NCI-H526 treated with DMSO at 0.1 percent for 48 hours (cell line): ENCODE results near the gene LECT2.

Experiments
- DNase-seq: peaks from one replicate; lab custom pipeline; 2025; lab: John Stamatoyannopoulos, UW

LECT2 gene

DNA sequence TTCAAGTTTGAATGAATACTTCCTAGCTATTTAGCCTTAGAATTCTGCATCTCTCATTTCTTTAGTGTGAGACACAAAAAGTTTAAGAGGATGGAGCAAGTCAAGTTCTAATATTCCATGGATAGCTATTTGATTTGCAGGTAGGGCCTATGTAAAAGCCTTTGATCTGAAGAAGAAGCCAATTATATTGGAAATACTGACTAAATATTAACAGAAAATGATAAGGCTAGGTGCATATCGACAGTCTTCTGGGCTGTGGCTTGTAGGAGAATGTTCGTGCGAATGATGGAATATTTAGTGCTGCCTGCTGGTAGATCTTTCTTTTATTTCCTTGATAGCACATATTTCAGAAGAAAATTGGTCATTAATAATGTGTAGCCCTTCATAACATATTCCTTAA is at the start of gene LECT2:
TSS of gene LECT2 (minus strand) at position 85 of the 400 bp plus-strand sequence. CDS start 150 bp downstream, outside the sequence.
- DNase-seq = no peak

GRCh38 chr5:136004436-136004835 is 49.7 kb upstream of the LECT2 start:
- no peak for DNase-seq

DNA sequence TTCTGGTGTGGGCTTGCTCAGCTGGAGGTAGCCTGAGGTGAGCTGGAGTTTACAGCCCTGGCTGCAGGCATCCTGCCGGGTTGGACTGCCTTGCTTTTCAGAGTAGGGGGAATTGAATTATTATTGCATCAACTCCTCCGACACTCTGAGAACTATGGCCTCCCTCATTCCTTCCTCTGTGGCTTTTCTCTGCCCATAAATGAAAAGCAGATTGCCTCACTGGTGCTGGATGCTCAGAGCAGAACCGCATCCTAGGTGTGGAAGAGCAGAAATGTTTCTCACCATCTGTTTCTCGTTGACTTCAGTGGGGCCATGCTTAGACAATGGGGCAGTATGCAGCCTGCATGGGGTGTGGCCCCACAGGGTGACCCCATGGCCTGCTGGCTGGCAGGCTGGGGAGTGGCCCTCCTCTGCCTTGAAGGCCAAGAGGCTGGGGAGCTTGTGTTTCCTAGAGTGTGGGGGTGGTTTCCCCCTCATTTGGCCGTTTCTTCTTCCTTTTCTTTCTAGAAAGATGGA is 46.7 kb upstream of the LECT2 start:
- no peak for DNase-seq

- no peak for DNase-seq
Measured at GRCh38 chr5:136000932-136001331, 46.1 kb upstream of the LECT2 start.

GRCh38 chr5:136000147-136000546 is 45.4 kb upstream of the LECT2 start:
- no peak for DNase-seq

DNA sequence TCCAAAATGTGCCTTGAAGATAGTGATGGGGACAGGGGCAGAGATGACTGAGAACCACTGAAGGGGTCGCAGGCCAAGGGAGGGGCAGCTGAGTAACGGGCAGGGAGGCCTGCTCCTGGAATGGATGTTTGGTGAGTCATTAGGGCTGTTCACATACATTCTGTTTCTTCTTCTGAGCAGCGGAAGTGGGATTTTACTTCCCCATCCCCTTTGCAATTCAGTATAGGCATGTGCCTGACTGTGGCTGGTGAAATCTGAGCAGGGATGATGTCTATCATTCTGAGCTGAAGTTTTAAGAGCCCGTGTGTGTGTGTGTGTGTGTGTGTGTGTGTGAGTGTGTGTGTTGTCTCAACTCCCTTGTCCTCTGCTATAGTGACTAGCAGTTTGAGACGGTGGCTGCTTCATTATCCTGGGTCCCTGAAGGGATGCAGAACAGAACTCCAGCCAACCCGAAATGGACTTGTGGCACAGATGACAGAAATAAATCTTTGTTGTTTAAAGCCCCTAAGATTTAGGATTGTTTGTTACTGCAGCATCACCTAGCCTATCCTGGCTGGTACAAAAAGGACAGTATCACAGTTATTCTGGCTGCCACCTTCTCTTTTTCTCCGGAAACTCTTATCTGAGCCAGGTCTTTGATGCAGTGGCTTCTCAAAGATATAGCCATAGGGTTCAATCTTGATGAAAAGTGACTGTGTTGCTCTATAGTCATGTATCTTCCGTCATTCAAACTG is 44.8 kb upstream of the LECT2 start:
- no peak for DNase-seq

DNA sequence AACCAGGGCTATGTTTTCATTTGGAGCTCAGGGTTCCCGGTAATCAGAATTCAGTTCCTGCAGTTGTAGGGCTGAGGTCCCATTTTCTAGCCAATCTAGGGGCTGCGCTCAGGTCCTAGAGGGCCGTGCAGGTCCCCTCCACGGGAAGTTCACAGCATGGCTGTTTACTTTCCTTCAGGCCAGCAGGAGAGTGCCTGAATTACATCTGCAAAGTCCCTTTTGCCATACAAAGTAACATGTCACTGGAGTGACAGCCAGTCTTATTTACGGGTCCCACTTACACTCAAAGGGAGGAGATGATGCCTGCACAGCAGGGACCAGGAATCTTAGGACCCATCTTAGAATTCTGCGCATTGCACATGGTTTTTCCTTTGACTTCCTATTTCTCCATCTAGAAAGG is 44.1 kb upstream of the LECT2 start:
- DNase-seq = no peak

DNA sequence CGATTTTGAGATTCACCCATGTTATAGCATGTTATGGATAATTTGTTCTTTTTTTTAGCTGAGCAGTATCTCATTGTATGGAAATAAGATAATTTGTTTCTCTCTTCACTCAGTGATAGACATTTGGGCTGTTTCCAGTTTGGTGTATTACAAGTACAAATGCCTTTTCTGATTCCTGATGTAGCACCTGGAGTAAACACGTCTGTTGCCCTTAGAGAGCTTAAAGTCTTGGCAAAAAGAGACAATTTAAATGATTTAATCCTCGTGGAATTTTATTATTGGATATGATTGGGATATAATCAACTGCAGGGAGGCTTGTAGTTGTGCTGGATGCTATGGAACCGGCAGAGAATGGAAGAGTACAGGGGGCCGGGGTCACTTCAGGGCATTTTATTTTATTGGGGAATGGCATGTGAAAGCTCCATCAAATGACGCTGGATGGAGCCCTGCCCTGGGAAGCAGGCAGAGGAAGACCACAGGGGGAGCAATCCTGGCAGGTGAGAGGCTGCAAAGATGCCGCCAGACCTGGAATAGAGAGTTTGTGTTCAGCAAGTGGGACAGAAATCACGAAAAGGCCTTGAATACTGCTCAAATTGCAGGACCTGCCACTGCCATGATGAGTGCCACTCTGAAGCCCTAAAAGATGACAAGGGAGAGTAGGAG is 43.0 kb upstream of the LECT2 start:
- DNase-seq = no peak

GRCh38 chr5:135996611-135997010 is 41.8 kb upstream of the LECT2 start:
- DNase-seq = no peak

- no peak for DNase-seq
Measured at GRCh38 chr5:135995976-135996375, 41.2 kb upstream of the LECT2 start.

GRCh38 chr5:135993880-135994636 is 39.3 kb upstream of the LECT2 start:
- no peak for DNase-seq

- no peak for DNase-seq
Measured at GRCh38 chr5:135993335-135993879, 38.6 kb upstream of the LECT2 start.

DNA sequence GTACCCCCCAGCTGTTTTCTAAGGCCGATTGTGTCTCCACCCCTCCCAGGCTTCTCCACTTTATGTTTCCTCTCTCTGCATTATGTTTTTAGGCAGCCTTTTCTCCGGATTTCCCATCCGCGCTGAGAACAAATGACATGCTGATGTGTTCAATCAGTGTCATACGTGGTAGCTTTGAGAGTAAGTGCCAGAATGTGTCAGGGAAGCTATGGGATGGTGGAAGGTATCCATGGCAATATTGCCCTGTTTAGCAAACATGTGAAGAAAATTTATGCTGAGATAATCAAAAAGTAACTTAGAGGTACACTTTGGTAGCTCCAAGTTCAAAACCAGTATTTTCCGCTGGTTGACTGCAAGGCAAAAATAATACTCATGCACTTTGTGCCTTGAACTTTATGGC is 36.6 kb upstream of the LECT2 start:
- DNase-seq = no peak

DNA sequence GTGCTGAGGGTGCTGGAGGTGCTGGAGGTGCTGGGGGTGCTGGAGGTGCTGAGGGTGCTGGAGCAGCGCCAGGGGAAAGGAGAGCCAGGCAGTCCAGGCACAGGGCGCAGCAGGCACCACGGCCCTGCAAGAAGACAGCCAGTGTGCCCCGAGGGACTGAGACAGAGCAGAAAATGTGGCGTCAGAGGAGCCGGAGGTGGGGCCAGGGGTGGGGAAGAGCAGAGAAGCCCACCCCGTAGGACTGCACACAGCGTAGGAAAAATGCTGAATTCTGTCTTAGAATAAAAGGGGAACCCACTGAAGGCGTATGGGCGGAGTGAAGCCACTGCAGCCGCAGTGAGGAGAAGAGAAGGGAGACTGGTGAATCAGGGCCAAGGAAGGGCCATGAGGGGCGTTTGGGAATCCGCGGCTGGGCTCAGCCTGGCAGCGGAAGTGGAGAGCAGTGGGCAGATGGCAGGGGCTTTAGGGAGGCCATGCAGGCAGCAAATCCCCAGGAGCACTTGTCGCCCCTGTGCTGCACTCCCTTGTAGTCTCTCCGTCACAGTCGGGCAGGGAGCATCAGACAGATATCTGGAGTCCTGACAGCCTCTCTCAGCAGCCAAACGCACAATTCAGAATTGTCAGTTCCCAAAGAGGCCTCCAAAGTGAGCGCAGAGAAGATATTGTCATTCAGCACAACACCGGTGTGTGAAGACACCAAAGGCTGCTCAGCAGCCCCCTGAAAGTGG is 35.9 kb upstream of the LECT2 start:
- no peak for DNase-seq

GRCh38 chr5:135989686-135990085 is 34.9 kb upstream of the LECT2 start:
- no peak for DNase-seq

DNA sequence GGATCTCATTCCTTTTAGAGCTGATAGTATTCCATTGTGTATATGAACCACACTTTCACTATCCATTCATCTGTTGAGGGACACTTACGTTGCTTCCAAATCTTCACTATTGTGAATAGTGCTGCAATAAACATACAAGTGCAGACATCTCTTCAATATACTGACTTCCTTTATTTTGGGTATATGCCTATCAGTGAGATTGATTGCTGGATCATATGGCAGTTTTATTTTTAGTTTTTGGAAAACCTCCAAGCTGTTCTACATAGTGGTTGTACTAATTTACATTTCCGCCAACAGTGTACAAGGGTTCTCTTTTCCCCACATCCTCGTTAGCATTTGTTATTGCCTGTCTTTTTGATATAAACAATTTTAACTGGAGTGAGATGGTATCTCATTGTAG is 33.8 kb upstream of the LECT2 start:
- DNase-seq = peak; percentile 1

- DNase-seq = no peak
Measured at GRCh38 chr5:135986891-135987401, 32.2 kb upstream of the LECT2 start.

DNA sequence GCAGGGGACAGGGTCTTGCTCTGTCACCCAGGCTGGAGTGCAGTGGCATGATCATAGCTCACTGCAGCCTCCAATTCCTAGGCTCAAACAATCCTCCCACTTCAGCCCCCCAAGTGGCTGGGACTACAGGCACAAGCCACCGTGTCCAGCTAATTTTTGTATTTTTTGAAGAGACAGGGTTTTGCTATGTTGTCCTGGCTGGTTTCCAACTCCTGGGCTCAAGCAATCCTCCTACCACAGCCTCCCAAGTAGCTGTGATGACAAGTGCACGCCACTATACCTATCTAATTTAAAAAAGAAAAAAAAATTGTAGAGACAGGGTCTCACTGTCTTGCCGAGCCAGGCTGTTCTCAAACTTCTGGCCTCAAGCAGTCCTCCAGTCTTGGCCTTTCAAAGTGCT is 31.6 kb upstream of the LECT2 start:
- DNase-seq = no peak

DNA sequence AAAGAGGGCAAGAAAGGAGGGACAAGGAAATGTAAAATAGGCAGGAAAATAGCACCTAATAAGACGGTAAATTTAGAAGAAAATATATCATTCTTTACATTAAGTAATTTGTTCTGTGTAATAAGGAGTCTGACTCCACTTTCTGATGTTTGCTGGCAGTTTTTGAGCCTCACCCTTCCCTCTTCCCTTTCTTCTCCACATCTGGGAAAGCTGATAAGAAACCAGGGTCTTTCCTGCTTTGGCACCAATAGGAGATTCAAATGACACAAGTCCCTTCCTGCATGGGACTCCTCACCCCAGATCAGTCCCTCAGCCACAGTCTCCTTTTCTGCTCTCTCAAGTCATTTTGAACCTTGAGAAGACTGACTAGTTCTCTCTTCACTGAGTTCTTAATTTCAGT is 31.2 kb upstream of the LECT2 start:
- DNase-seq = no peak

- DNase-seq = no peak
Measured at GRCh38 chr5:135980620-135981019, 25.8 kb upstream of the LECT2 start.

GRCh38 chr5:135979510-135979909 is 24.7 kb upstream of the LECT2 start:
- DNase-seq = no peak

- DNase-seq = no peak
Measured at GRCh38 chr5:135978993-135979392, 24.2 kb upstream of the LECT2 start.
